K562 (cell line): ENCODE results near the gene IKZF3. TPM values are rescaled to one million over a fixed set of nuclear protein-coding genes. Genes with fewer than 3 reads are reported as not detected.

Source experiments
- ARID1B ChIP-seq: fragments of 450-650 bp; IDR thresholded peaks from 2 replicates; pipeline ENCODE4 v1.6.1; 2016; ENCODE audit warnings: antibody characterized with exemption, mild to moderate bottlenecking, inconsistent platforms
- ATF7 ChIP-seq: fragments of 450-650 bp; IDR thresholded peaks from 2 replicates; pipeline ENCODE4 v1.7.1; 2014; ENCODE audit warnings: mild to moderate bottlenecking, moderate library complexity
- BRD9 ChIP-seq: fragments of 450-650 bp; IDR thresholded peaks from 2 replicates; pipeline ENCODE4 v1.6.1; 2018; ENCODE audit warnings: low read depth; ENCODE audit not compliant: partially characterized antibody
- CREB3L1 ChIP-seq: fragments of 450-650 bp; IDR thresholded peaks from 2 replicates; pipeline ENCODE4 v1.6.1; 2014; ENCODE audit warnings: low read depth, mild to moderate bottlenecking, moderate library complexity, borderline replicate concordance
- EHMT2 ChIP-seq: fragments of 450-650 bp; IDR thresholded peaks from 2 replicates; pipeline ENCODE4 v1.6.1; 2018; ENCODE audit warnings: antibody characterized with exemption
- ERF ChIP-seq: fragments of 450-650 bp; formaldehyde crosslinking; IDR thresholded peaks from 2 replicates; pipeline ENCODE4 v1.4.0; 2020; ENCODE audit warnings: mild to moderate bottlenecking, mixed read lengths
- GTF2A2 ChIP-seq: IDR thresholded peaks from 2 replicates; pipeline ENCODE4 v1.6.1; 2016; ENCODE audit warnings: mild to moderate bottlenecking, missing genetic modification characterization, missing compliant biosample characterization
- MAFK ChIP-seq: IDR thresholded peaks from 2 replicates; pipeline ENCODE4 v1.6.1; 2011; ENCODE audit warnings: low read length, improper control_type of control experiment
- PHF20 ChIP-seq: fragments of 450-650 bp; IDR thresholded peaks from 2 replicates; pipeline ENCODE4 v1.6.1; 2018; ENCODE audit not compliant: partially characterized antibody
- PRDM10 ChIP-seq: fragments of 450-650 bp; IDR thresholded peaks from 2 replicates; pipeline ENCODE4 v1.6.1; 2018; ENCODE audit not compliant: partially characterized antibody
- SOX6 ChIP-seq: fragments of 450-650 bp; IDR thresholded peaks from 2 replicates; pipeline ENCODE4 v1.6.1; 2014; ENCODE audit warnings: mild to moderate bottlenecking
- ZBTB34 ChIP-seq: fragments of 250-450 bp; sonication (Bioruptor Pico); IDR thresholded peaks from 2 replicates; pipeline ENCODE4 v1.8.0; 2021; ENCODE audit warnings: mild to moderate bottlenecking, moderate library complexity
- ZC3H8 ChIP-seq: fragments of 450-650 bp; IDR thresholded peaks from 2 replicates; pipeline ENCODE4 v1.6.1; 2017
- ZNF347 ChIP-seq: fragments of 450-650 bp; formaldehyde crosslinking; IDR thresholded peaks from 2 replicates; pipeline ENCODE4 v1.4.0; 2020; ENCODE audit warnings: low read depth, mild to moderate bottlenecking, moderate library complexity
- ZNF512 ChIP-seq: IDR thresholded peaks from 2 replicates; pipeline ENCODE4 v1.6.1; 2016; ENCODE audit warnings: missing genetic modification characterization, missing compliant biosample characterization
- ZNF518B ChIP-seq: fragments of 250-450 bp; sonication (Bioruptor Pico); IDR thresholded peaks from 2 replicates; pipeline ENCODE4 v1.5.0; 2021; ENCODE audit warnings: mild to moderate bottlenecking, moderate library complexity
- ZNF695 ChIP-seq: fragments of 450-650 bp; formaldehyde crosslinking; IDR thresholded peaks from 2 replicates; pipeline ENCODE4 v1.4.0; 2020; ENCODE audit warnings: mild to moderate bottlenecking, moderate library complexity
- polyA plus RNA-seq, 8 experiments: library from polyadenylated mRNA; depleted of rRNA in 4 of 8; stranded (reverse) in 5 of 8; unstranded in 3 of 8; fragments of >200 nt; fragmentation: Nextera tagmentation in 2 of 8; fragmentation: Illumina TruSeq in 1 of 8; extraction: Ambion mirVana in 2 of 8; extraction: Trizol in 1 of 8; gene quantifications; 2 replicates each; pipeline versions ENCODE4 v1.2.1 to v1.2.3, GENCODE V29; 2011 to 2014; ENCODE audit warnings: inconsistent platforms in 1 of 8, missing spikeins in 1 of 8
- total RNA-seq, 7 experiments: library from RNA; depleted of rRNA in 6 of 7; stranded (reverse); fragments of >200 nt in 6 of 7; fragmentation: Illumina TruSeq in 2 of 7; extraction: Trizol in 2 of 7; gene quantifications; 2 replicates each; pipeline versions ENCODE4 v1.2.1 to v1.2.3, GENCODE V29; 2011 to 2021; ENCODE audit warnings: low replicate concordance in 1 of 7

IKZF3 gene
- total and polyA plus RNA-seq, 9 of the 15 experiments (the other 6 are each of a cell fraction or from before 2014, with no cell fraction given) = 0.06 to 1.6 (median 0.62) TPM

- TF ChIP-seq MAFK (no peak), ZNF518B (no peak), ARID1B (no peak), ATF7 (no peak), EHMT2 (no peak), PRDM10 (peak; percentile 16), ZNF695 (CRISPR knock-in tag) (no peak), CREB3L1 (no peak), GTF2A2 (tag) (no peak), SOX6 (no peak), ZNF347 (CRISPR knock-in tag) (no peak), ZBTB34 (CRISPR knock-in tag) (no peak), ZC3H8 (no peak), ZNF512 (no peak), ERF (CRISPR knock-in tag) (no peak), PHF20 (peak; percentile 66), BRD9 (no peak)
Measured at GRCh38 chr17:39722965-39723848, 140.9 kb downstream of the IKZF3 start (continued).
